ENCODE measurements around the gene TADA3. TPM values are rescaled to one million over a fixed set of nuclear protein-coding genes. Genes with fewer than 3 reads are reported as not detected.

The TADA3 gene
- total RNA-seq, 1 donor from 2014 or later: 64.6 TPM

DNA sequence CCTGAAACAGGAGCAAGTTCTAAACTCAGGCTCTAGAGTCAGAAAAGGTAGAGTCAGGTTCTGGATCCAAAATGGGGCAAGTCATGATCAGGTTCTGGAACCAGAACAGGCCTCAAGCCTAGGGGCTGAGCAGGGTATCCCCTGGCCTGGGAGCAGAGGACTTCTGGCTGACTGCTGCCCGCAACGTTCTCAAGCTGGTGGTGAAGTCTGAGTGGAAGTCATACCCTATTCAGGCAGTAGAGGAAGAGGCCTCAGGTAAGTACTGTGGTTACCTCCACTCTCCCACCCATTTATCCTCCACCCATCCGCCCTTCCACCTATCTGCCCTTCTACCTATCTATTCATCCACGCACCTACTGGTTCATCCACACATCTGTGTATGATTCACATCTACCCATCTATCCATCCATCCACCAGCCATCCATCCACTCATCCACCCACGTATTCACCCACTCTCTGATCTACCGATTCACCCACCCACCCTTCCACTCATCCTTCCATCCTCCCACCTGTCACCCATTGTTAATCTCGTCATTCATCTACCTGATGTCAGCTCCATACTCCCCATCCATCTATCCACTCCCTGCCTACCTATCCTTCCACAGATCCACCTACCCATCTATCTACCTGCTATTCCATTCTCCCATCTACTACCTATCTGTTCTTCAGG is 26.5 kb upstream of the TADA3 start:
- no peaks in the 10 kb centered on the region for H3K9me3 Mint-ChIP-seq
- H3K4me1 Mint-ChIP-seq: peaks cover 5% of the 10 kb centered on the region
- H3K27me3 Mint-ChIP-seq: no peaks in the 10 kb centered on the region
- intact Hi-C loops (cut with micrococcal nuclease): no loop called here
- H3K36me3 Mint-ChIP-seq (ENCODE audit: low read depth): peaks cover 14% of the 10 kb centered on the region
- no peak overlapping the region for H3K27ac Mint-ChIP-seq
- DNase-seq: no peak
- no peak overlapping the region for H3K4me3 Mint-ChIP-seq

DNA sequence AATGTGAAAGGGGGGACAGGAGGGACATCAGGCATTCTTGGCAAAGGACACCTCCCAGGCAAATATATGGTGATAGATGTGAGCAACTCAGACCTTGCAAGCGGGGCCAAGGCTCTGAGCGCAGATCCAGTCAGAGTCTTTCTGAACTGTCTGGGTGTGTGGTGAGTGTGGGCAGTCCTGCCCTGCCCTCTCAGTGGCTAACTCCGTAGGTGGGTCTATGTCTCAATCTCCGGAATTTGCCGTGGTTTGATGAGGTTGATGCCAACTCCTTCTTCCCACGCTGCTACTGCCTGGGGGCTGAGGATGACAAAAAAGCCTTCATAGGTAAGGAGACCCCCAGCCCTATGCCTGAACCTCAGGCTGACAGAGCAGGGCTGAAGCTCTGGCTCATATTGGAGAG is 25.2 kb upstream of the TADA3 start:
- intact Hi-C loops (cut with micrococcal nuclease): no loop called here

DNA sequence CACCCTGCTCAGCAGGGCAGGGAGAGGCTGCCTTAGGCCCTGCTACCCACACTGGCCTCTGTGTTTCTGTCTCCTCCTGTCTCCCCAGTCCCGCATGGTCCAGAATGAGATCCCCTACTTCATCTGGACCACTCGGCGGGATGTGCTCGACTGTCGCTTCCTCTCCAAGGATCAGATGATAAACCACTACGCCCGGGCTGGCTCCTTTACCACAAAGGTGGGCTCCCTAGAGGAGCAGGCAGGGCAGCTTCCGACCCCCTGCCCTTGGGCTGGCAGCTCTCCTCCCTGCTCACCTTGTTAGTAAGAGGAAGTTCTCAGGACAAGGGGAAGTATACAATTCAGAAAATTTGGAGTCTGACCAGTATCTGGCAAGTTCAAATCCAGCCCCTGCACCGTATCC is 23.7 kb upstream of the TADA3 start:
- H3K36me3 Mint-ChIP-seq (ENCODE audit: low read depth): peaks cover 25% of the 10 kb centered on the region
- no peaks in the 10 kb centered on the region for H3K9me3 Mint-ChIP-seq
- peaks cover 10% of the 10 kb centered on the region for H3K4me1 Mint-ChIP-seq
- no peaks in the 10 kb centered on the region for H3K27me3 Mint-ChIP-seq
- H3K27ac Mint-ChIP-seq: no peak overlapping the region
- no peak for DNase-seq
- no peak overlapping the region for H3K4me3 Mint-ChIP-seq
- intact Hi-C loops (cut with micrococcal nuclease): no loop called here

More for the DNA sequence above, 25.2 kb upstream of the TADA3 start:
- Mint-ChIP-seq H3K4me1 (peaks cover 5% of the 10 kb centered on the region), H3K4me3 (no peak overlapping the region), H3K27ac (no peak overlapping the region), H3K27me3 (no peaks in the 10 kb centered on the region), H3K36me3 (ENCODE audit: low read depth) (peaks cover 19% of the 10 kb centered on the region), H3K9me3 (no peaks in the 10 kb centered on the region)
- DNase-seq: no peak

DNA sequence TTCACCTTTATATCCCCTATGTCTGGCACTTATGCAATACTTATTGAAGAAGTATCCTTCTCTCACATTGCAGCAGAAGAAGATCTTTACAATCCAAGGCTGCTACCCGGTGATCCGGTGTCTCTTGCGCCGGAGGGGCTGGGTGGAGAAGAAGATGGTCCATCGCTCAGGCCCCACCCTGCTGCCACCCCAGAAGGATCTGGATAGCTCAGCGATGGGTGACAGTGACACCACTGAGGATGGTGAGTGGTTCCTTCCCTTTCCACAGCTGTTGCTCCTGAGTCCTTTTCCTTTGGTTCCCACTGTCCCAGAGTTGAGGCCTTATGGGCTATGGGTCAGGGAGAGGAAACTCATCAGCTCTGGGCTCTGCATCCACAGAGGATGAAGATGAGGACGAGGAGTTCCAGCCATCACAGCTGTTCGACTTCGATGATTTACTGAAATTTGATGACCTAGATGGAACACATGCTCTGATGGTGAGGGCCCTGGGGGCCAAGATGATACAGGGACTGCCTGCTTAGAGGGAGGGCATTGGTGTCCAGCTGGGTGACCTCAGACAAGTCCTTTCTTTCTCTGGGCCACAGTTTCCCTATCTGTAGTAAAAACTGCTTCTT is 20.7 kb upstream of the TADA3 start:
- Mint-ChIP-seq H3K27ac (peak overlapping the region; percentile 15), H3K9me3 (no peaks in the 10 kb centered on the region), H3K27me3 (no peaks in the 10 kb centered on the region), H3K4me1 (peaks cover 28% of the 10 kb centered on the region), H3K4me3 (no peak overlapping the region), H3K36me3 (ENCODE audit: low read depth) (peaks cover 32% of the 10 kb centered on the region)
- no peak for DNase-seq
- intact Hi-C loops (cut with micrococcal nuclease): no loop called here

DNA sequence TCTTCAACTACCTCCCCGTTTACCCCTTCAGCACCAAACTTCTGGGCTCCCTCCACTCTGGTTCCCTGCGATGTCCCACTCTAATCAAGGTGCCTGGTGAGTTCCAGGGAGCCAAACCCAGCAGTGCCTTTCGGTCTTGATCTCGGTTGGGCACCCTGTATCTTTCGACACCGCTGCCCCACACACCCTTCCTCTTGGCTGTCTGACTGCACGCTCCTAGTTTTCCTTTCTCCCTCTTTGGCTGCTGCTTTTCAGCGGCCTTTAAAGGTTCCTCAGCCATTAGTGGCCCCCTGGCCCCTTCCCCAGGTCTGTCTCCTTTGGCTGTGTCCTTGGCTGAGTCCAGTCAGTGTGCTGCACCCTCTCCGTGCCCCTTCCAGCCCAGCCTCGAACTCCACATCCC is 18.6 kb upstream of the TADA3 start:
- Mint-ChIP-seq H3K27me3 (no peaks in the 10 kb centered on the region), H3K9me3 (no peaks in the 10 kb centered on the region), H3K27ac (peak overlapping the region; percentile 35), H3K4me3 (peak overlapping the region; percentile 82), H3K36me3 (ENCODE audit: low read depth) (peaks cover 45% of the 10 kb centered on the region), H3K4me1 (peaks cover 37% of the 10 kb centered on the region)
- intact Hi-C loops (cut with micrococcal nuclease): no loop called here
- no peak for DNase-seq

DNA sequence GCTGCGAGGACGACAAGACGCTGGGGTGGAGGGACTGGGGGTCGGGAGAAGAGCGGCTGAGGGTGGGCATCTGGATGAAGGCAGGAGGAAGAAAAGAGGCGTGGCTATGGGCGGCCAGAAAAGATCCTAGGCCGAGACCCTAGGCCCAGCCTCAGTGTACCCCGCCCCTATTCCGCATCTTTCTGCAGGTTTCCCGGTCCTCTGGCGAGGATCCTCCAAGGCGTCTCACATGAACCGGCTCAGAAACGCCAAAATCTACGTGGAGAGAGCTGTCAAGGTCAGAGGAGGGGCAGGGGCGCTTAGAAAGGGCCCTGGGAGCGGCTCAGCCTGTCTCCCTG is 18.1 kb upstream of the TADA3 start:
- peaks cover 50% of the 10 kb centered on the region for H3K36me3 Mint-ChIP-seq (ENCODE audit: low read depth)
- H3K4me1 Mint-ChIP-seq: peaks cover 37% of the 10 kb centered on the region
- H3K27ac Mint-ChIP-seq: no peak overlapping the region
- H3K27me3 Mint-ChIP-seq: no peaks in the 10 kb centered on the region
- peak overlapping the region; percentile 82 for H3K4me3 Mint-ChIP-seq
- no peak for DNase-seq
- no peaks in the 10 kb centered on the region for H3K9me3 Mint-ChIP-seq
- intact Hi-C loops (cut with micrococcal nuclease): no loop called here

DNA sequence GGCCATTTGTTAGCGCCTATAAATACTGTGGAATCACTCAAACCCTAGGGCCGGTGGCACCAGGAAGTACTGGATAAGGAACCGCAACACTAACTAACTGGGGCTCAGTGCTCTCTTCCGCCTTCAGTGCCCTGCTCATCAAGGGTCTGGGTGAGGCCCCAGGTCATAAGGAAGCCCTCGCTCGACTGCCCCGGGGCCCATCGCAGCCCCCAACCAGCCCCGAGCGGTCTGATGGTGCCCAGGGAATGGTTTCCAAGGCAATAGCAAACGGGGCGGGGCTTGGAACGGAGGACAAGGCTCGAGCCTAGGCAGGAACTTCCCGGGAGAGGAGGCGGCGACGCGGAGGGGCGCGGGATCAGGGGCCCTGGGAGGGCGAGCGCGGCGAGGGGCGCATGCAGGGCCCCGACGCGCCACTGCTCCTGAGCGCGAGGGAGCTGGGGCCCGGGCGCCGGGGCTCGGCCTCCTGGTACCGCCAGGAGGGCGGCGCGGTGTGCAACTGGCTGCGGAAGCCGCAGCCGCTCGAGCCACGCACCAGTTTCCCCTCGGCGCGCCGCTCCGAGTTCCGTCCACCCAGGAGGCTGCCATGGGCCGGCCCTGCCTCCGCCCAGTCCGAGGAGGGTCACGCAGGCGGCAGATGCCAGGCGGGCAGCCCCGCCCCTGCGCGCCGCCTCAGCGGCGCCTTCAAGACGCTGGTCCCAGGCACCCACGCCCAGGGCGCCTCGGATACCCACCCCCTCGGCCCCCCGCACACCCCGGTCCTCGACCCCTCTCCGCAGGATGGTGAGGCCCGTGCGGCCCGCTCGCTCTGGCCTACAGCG is 17.6 kb upstream of the TADA3 start, which contains the start of gene TTLL3:
TSS of gene TTLL3 (plus strand) at position 648 of the 818 bp plus-strand sequence. CDS start 400 bp downstream, outside the sequence.
- intact Hi-C loops (cut with micrococcal nuclease): loop anchor here (2.0 kb wide), 1 partner anchor 59 kb away; no protein-coding TSS in a partner anchor
- H3K9me3 Mint-ChIP-seq: no peaks in the 10 kb centered on the region
- H3K4me3 Mint-ChIP-seq: peak within 1 kb of the TSS; percentile 82
- H3K36me3 Mint-ChIP-seq (ENCODE audit: low read depth): peaks cover 55% of the 10 kb centered on the region
- H3K27ac Mint-ChIP-seq: peak within 1 kb of the TSS; percentile 92
- peak; percentile 84 for DNase-seq
- no peaks in the 10 kb centered on the region for H3K27me3 Mint-ChIP-seq
- H3K4me1 Mint-ChIP-seq: peaks cover 37% of the 10 kb centered on the region

DNA sequence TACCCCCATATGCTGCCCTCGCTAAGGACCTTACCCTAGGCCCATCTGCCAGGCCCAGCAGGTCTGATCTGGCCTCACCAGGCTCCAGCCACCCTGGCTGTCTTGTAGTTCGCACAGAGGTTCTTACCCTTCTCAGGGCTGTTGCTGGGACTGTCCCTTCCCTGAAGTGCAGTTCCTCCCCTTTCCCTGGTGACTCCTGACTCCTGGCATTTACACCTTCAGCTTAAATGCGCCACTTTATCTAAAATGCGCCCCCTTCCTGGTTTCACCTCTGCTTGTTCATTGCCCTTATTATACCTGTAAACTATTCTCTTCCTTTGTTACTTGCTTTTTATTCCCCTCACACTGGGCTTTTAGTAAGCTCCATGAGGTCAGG is 17.0 kb upstream of the TADA3 start:
- no peak for DNase-seq
- no peaks in the 10 kb centered on the region for H3K9me3 Mint-ChIP-seq
- H3K4me1 Mint-ChIP-seq: peaks cover 40% of the 10 kb centered on the region
- intact Hi-C loops (cut with micrococcal nuclease): loop anchor here (2.0 kb wide), 1 partner anchor 58 kb away; no protein-coding TSS in a partner anchor
- peak overlapping the region; percentile 82 for H3K4me3 Mint-ChIP-seq
- H3K27me3 Mint-ChIP-seq: no peaks in the 10 kb centered on the region
- peaks cover 59% of the 10 kb centered on the region for H3K36me3 Mint-ChIP-seq (ENCODE audit: low read depth)
- H3K27ac Mint-ChIP-seq: peak overlapping the region; percentile 92

DNA sequence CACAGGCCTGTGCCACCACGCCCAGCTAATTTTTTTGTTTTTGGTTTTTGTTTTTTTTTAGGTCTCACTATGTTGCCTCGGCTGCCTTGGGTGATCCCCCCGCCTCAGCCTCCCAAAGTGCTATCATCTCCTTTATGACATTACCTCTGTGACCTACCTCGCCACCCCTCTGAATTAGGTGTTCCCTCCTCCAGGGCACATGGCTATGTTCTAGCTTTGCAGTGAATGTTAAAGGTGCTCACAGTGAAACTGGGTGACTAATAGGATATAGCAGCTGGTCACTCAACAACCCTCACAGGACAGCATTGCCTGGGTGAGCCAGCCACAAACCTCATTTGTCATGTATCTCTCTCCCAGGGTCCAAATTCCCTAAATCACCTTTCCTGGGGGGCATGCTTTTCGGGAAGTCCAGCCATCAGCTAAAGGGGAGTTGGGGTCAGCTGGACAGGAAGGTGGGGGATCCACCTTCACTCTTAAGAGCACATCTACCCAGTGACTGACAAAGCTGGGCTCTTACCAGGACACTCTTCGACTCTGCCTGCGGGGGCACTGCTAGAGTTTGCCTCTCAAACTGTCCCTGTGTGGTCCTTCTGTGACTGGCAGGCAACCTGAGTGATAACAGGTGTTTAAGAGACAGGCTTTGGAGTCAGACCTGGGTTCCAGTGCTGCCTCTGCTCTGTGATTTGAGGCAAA is 16.2 kb upstream of the TADA3 start:
- intact Hi-C loops (cut with micrococcal nuclease): loop anchor here (1.0 to 2.0 kb wide), 2 partner anchors 15 to 58 kb away; partner anchors contain the start of gene ARPC4
- peak overlapping the region; percentile 25 for H3K4me3 Mint-ChIP-seq
- H3K27ac Mint-ChIP-seq: peak overlapping the region; percentile 92
- H3K27me3 Mint-ChIP-seq: no peaks in the 10 kb centered on the region
- peaks cover 67% of the 10 kb centered on the region for H3K36me3 Mint-ChIP-seq (ENCODE audit: low read depth)
- peaks cover 40% of the 10 kb centered on the region for H3K4me1 Mint-ChIP-seq
- DNase-seq: peak; percentile 83
- no peaks in the 10 kb centered on the region for H3K9me3 Mint-ChIP-seq

DNA sequence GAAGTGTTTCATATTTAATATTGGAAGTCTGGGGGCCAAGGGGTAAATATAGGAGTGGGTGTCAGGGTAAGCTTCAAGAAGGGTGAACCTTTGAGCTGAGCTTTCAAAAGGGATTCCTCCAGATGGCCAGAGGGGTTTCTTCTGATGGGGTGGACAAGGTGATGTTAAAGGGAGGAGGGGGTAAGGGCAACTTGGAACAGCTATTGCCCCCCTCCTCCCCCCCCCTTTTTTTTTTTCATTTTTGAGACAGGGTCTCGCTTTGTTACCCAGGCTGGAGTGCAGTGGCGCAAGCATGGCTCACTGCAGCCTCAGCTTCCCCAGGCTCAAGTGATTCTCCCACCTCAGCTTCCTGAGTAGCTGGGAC is 15.7 kb upstream of the TADA3 start:
- Mint-ChIP-seq H3K36me3 (ENCODE audit: low read depth) (peaks cover 68% of the 10 kb centered on the region), H3K27me3 (no peaks in the 10 kb centered on the region), H3K27ac (peak overlapping the region; percentile 92), H3K9me3 (no peaks in the 10 kb centered on the region), H3K4me3 (no peak overlapping the region), H3K4me1 (peaks cover 42% of the 10 kb centered on the region)
- DNase-seq: no peak
- intact Hi-C loops (cut with micrococcal nuclease): loop anchor here (1.0 to 2.0 kb wide), 2 partner anchors 15 to 57 kb away; partner anchors contain the start of gene ARPC4

DNA sequence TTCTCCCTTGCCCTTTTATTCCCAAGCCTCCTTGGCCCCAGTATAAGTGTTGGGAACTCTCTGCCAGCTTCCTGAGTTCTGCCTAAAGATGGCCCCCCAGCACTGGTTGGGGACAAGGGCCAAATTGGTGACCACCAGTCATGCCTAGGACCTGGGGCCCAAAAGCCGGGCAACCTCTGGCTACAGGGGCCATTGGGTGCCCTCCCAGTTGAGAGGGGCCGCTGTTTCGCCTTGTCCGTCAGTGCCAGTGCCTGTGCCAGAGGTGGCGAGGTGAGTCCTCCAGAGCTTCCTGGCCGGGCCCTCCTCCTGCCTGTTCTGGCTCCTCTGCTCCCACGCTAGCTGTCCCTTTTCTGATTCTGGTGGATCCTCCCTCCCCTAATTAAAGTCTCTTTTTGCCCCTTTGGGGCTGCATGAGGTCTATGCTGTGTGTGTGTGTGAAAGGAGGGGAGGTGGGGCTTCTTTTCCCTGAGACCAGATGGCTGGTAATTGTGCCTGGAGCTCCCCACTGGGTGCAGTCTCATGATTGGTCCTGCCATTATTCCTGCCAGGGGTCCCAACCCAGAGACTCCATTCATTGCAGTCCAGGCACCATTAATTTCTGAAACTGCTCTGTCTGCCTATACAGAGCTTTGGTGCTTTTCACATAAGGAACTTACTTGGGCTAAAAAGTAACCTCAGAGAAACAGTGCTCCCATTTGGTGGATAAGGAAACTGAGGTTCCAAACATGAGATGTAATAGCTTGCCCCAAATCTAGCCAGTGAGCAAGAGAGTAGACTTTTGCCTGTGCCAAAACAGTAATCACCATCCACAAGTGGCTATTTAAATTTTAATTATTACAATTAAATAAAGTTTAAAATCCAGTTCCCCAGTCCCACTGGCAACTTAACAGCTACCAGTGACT is 14.7 kb upstream of the TADA3 start:
- Mint-ChIP-seq H3K27me3 (no peaks in the 10 kb centered on the region), H3K4me3 (no peak overlapping the region), H3K4me1 (peaks cover 42% of the 10 kb centered on the region), H3K9me3 (no peaks in the 10 kb centered on the region), H3K27ac (no peak overlapping the region), H3K36me3 (ENCODE audit: low read depth) (peaks cover 71% of the 10 kb centered on the region)
- DNase-seq: no peak
- intact Hi-C loops (cut with micrococcal nuclease): no loop called here

DNA sequence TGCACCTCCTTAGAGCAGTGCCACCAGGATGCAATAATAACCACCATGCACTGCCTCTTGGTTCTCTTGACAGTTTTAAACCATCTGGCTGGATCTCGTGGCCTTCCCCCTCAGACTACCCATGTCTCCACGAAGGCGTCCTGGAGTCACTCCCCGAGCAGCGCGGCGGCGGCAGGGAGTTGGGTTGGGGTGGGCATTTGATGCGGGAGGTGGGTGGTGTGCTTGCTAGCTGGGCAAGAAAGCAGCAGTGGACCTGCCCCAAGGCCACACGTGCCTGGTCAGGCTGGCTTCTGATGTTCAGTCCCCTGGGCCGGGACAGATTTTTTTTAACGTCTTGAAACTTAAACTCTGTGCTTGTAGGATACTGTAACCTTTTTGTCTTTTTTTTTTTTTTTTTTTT is 13.9 kb upstream of the TADA3 start:
- H3K36me3 Mint-ChIP-seq (ENCODE audit: low read depth): peaks cover 70% of the 10 kb centered on the region
- H3K27ac Mint-ChIP-seq: no peak overlapping the region
- H3K4me3 Mint-ChIP-seq: no peak overlapping the region
- peaks cover 39% of the 10 kb centered on the region for H3K4me1 Mint-ChIP-seq
- no peaks in the 10 kb centered on the region for H3K27me3 Mint-ChIP-seq
- intact Hi-C loops (cut with micrococcal nuclease): no loop called here
- no peak for DNase-seq
- H3K9me3 Mint-ChIP-seq: no peaks in the 10 kb centered on the region

DNA sequence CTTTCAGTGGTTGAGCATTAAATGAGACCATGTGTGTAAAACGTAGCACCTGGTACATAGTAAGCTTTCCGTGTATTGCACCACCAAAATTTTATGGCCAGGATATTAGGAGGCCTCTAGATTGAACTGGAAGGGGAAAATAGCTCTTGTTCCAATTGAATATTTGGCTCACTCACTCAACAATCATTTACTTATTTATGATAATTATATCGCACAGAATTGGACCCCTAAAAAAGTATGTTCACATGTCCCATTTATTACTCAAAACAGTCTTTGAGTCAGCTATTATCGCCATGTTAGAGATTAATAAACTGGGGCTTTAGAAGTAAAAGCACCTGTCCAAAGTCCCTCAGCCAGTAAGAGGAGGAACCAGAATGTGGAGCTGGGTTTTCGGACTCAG is 12.7 kb upstream of the TADA3 start:
- no peak for DNase-seq
- intact Hi-C loops (cut with micrococcal nuclease): no loop called here
- no peak overlapping the region for H3K4me3 Mint-ChIP-seq
- peaks cover 31% of the 10 kb centered on the region for H3K4me1 Mint-ChIP-seq
- no peaks in the 10 kb centered on the region for H3K9me3 Mint-ChIP-seq
- no peak overlapping the region for H3K27ac Mint-ChIP-seq
- H3K27me3 Mint-ChIP-seq: no peaks in the 10 kb centered on the region
- H3K36me3 Mint-ChIP-seq (ENCODE audit: low read depth): peaks cover 73% of the 10 kb centered on the region

Measured in activated CD4-positive, alpha-beta T cell treated with anti-CD3 and anti-CD28 coated beads, Interleukin-2, amount 10 ng/mL, durations not matched to agents 24 days and 14 days (primary cell).